Gastrocnemius medialis (tissue), 4 donors: ENCODE results near the gene PDCD11. TPM values are rescaled to one million over a fixed set of nuclear protein-coding genes. Genes with fewer than 3 reads are reported as not detected.
"Not testable (repeated sequence)": the region's sequence is repeated elsewhere in the genome, so short reads cannot be mapped to it uniquely, and the experiment has no call there.

ENCODE experiments used
- ATAC-seq, 2 donors: fragments of 150-250 bp; one replicate each; pipeline ENCODE4 v1.9.1; 2016
- DNase-seq, 2 donors: peaks; one replicate each; pipeline ENCODE4 v3.0.0-alpha.2; 2019
- H3K27ac ChIP-seq, 4 donors: fragments of 200-600 bp; sonication (generic); 1 replicate in 1 of 4; 2 replicates in 3 of 4; pipeline ENCODE4 v1.5.1; 2016 to 2018; ENCODE audit warnings: mild to moderate bottlenecking in 2 of 4, moderate library complexity in 1 of 4
- H3K27me3 ChIP-seq, 3 donors: fragments of 200-600 bp; sonication (generic) in 2 of 3; 1 replicate in 1 of 3; 2 replicates in 2 of 3; pipeline versions ENCODE4 v1.5.1 to v1.6.0; 2016 to 2019; ENCODE audit warnings: mild to moderate bottlenecking in 1 of 3, moderate library complexity in 1 of 3
- H3K36me3 ChIP-seq, 2 donors: fragments of 200-600 bp; sonication (generic) in 1 of 2; one replicate each; pipeline ENCODE4 v1.5.1; 2017 to 2018
- H3K4me1 ChIP-seq, 2 donors: fragments of 200-600 bp; sonication (generic) in 1 of 2; one replicate each; pipeline ENCODE4 v1.5.1; 2016 to 2017; ENCODE audit warnings: mild to moderate bottlenecking in 2 of 2
- H3K4me3 ChIP-seq, 4 donors: fragments of 200-600 bp; sonication (generic) in 3 of 4; 1 replicate in 1 of 4; 2 replicates in 3 of 4; pipeline ENCODE4 v1.5.1; 2016 to 2019; ENCODE audit warnings: mild to moderate bottlenecking in 2 of 4
- H3K9me3 ChIP-seq, 3 donors: fragments of 200-600 bp; sonication (generic) in 2 of 3; 1 replicate in 1 of 3; 2 replicates in 2 of 3; pipeline ENCODE4 v1.5.1; 2016 to 2019
- CTCF ChIP-seq, 5 experiments: fragments of 450-650 bp in 3 of 5; fragments of 200-600 bp in 2 of 5; sonication (generic) in 2 of 5; IDR thresholded peaks in 4 of 5; conservative IDR thresholded peaks in 1 of 5; 1 replicate in 4 of 5; 2 replicates in 1 of 5; pipeline ENCODE4 v1.5.1; 2016 to 2019; ENCODE audit warnings: antibody characterized with exemption in 5 of 5, mild to moderate bottlenecking in 3 of 5, moderate library complexity in 3 of 5
- POLR2A ChIP-seq, 2 donors: fragments of 450-650 bp; IDR thresholded peaks; one replicate each; pipeline ENCODE4 v1.6.1; 2017; ENCODE audit warnings: antibody characterized with exemption in 2 of 2, mild to moderate bottlenecking in 2 of 2, moderate library complexity in 2 of 2
- in situ Hi-C, 4 donors: fragments of 200-750 bp; cut with MboI; loops; one replicate each; pipeline versions ENCODE4 v1.15.0 to v1.8.0; 2017; ENCODE audit warnings: low sequenced_read_pairs in 4 of 4
- intact Hi-C: fragments of 100-400 bp; cut with DNase I; formaldehyde crosslinking; loops from one replicate; pipeline ENCODE4 v1.15.1; 2023; ENCODE audit warnings: low total_unique reads
- total RNA-seq, 4 donors: library from RNA; depleted of rRNA; stranded (reverse); fragments of >200 nt; gene quantifications; one replicate each; pipeline versions ENCODE4 v1.1.0 to v1.2.3, GENCODE V29; 2016

The PDCD11 gene
- total RNA-seq, 4 donors from 2014 or later = 16.7 to 22.7 (median 19.5) TPM

DNA sequence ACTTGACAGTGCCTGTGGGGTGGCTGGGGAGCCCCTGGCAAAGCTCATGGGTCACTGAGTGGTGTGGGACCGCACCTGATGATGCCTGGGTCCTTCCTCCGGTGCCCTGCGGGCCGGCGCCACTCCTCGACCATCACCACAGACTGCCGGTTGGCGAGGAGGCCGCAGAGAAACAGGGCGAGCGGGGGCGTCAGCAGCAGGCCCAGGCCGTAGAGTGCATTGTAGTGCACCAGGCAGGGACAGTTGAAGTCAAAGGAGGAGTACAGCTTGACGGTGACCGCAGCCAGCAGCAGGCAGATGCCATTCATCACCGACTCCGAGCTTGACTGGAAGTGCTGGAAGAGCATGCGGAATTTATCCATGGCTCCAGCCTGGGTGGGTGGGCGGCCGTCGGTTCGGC, 82.2 kb downstream of the PDCD11 start:
- Histone ChIP-seq H3K4me3 (no peak overlapping the region), H3K27me3 (no peaks in the 10 kb centered on the region), H3K9me3 (no peaks in the 10 kb centered on the region), H3K36me3 (no peaks in the 10 kb centered on the region), H3K27ac (no peak overlapping the region), H3K4me1 (no peaks in the 10 kb centered on the region)
- ATAC-seq (no peak), DNase-seq (no peak)
- TF ChIP-seq CTCF (IDR thresholded peaks at IDR 0.05 in 4 of 5, conservative IDR thresholded peaks at IDR 0.05 in 1 of 5) (no peak), POLR2A (IDR thresholded peaks at IDR 0.05) (no peak)
- intact Hi-C loops (no loop called here), in situ Hi-C loops (no loop called here)

DNA sequence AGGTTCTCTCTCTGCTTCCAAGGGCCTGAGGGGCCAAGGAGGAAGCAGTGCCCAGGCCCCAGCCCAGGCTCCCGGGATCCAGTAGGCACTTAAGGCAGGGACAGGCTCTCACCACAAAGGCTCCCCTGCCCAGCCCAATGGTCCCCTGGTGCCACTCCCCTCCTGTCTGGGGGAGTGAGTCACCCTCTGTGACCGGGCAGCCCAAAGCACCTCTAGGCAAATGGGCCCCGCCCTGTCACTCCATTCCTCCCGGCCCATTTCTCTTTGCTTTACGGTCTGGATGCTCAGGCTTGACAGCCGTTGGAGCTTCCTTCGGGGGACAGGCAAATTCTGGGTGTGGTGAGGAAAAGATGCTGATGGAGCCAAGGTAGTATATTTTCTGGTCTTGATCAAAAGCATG, 82.7 kb downstream of the PDCD11 start, which contains the start of gene CALHM3:
Gene CALHM3 (minus strand): TSS at position 106 of the 400 bp plus-strand sequence. CDS start 208 bp downstream, outside the sequence.
- DNase-seq = no peak
- no peaks in the 10 kb centered on the region for H3K9me3 ChIP-seq
- no peaks in the 10 kb centered on the region for H3K36me3 ChIP-seq
- no peak for ATAC-seq
- intact Hi-C loops = no loop called here
- H3K4me3 ChIP-seq = no peak within 1 kb of the TSS
- in situ Hi-C loops = no loop called here
- TF ChIP-seq POLR2A (IDR thresholded peaks at IDR 0.05) (no peak), CTCF (IDR thresholded peaks at IDR 0.05 in 4 of 5, conservative IDR thresholded peaks at IDR 0.05 in 1 of 5) (no peak)
- no peaks in the 10 kb centered on the region for H3K27me3 ChIP-seq
- no peaks in the 10 kb centered on the region for H3K4me1 ChIP-seq
- H3K27ac ChIP-seq = no peak within 1 kb of the TSS

GRCh38 chr10:103480521-103480920, 84.1 kb downstream of the PDCD11 start:
- Histone ChIP-seq H3K36me3 (no peaks in the 10 kb centered on the region), H3K27me3 (no peaks in the 10 kb centered on the region), H3K4me1 (no peaks in the 10 kb centered on the region), H3K9me3 (no peaks in the 10 kb centered on the region), H3K4me3 (no peak overlapping the region), H3K27ac (no peak overlapping the region)
- TF ChIP-seq POLR2A (IDR thresholded peaks at IDR 0.05) (no peak), CTCF (IDR thresholded peaks at IDR 0.05 in 4 of 5, conservative IDR thresholded peaks at IDR 0.05 in 1 of 5) (no peak)
- no peak for ATAC-seq
- DNase-seq = no peak
- in situ Hi-C loops = loop anchor here in 3 of 4 donors (5.0 to 10.0 kb wide), 3 partner anchors 56 to 66 kb away; no protein-coding TSS in a partner anchor
- intact Hi-C loops = loop anchor here (5.0 kb wide), 1 partner anchor 112 kb away; no protein-coding TSS in a partner anchor

GRCh38 chr10:103481974-103482531, 85.6 kb downstream of the PDCD11 start:
- Histone ChIP-seq H3K9me3 (no peaks in the 10 kb centered on the region), H3K4me1 (no peaks in the 10 kb centered on the region), H3K4me3 (no peak overlapping the region), H3K36me3 (no peaks in the 10 kb centered on the region), H3K27me3 (no peaks in the 10 kb centered on the region), H3K27ac (no peak overlapping the region)
- ATAC-seq (peak; percentile 67 to 75), DNase-seq (no peak)
- in situ Hi-C loops = loop anchor here in 3 of 4 donors (5.0 to 10.0 kb wide), 3 partner anchors 57 to 67 kb away; no protein-coding TSS in a partner anchor
- intact Hi-C loops = loop anchor here (1.0 to 5.0 kb wide), 2 partner anchors 65 to 110 kb away; no protein-coding TSS in a partner anchor
- TF ChIP-seq POLR2A (IDR thresholded peaks at IDR 0.05) (no peak), CTCF (IDR thresholded peaks at IDR 0.05 in 4 of 5, conservative IDR thresholded peaks at IDR 0.05 in 1 of 5) (peak; percentile 22 to 57 (median 45))

- DNase-seq, H3K4me3 ChIP-seq, H3K27ac ChIP-seq, H3K9me3 ChIP-seq, H3K27me3 ChIP-seq, H3K4me1 ChIP-seq, H3K36me3 ChIP-seq, ATAC-seq, intact Hi-C loops: not testable (repeated sequence)
- in situ Hi-C loops = loop anchor here in 3 of 4 donors (5.0 to 10.0 kb wide), 3 partner anchors 62 to 72 kb away; no protein-coding TSS in a partner anchor
These were observed 90.4 kb downstream of the PDCD11 start for GRCh38 chr10:103486635-103487409.
